Bronchial epithelial cell (primary cell): ENCODE data around the gene ACTR3C. TPM values are rescaled to one million over a fixed set of nuclear protein-coding genes. Genes with fewer than 3 reads are reported as not detected.
A peak's percentile ranks its signal among the peaks of the same experiment; 100 is the strongest.
"Not testable (repeated sequence)": the region's sequence is repeated elsewhere in the genome, so short reads cannot be mapped to it uniquely, and the experiment has no call there.

Source experiments
- DNase-seq: peaks from one replicate; pipeline ENCODE4 v3.0.0-alpha.2; 2010; ENCODE audit warnings: low read depth
- FAIRE-seq: peaks from 2 replicates; lab custom pipeline; 2011; peaks lifted over from hg19 to GRCh38; lab: Jason Lieb, UNC
- H3K27me3 ChIP-seq: 2 replicates; pipeline ENCODE4 v1.5.1; 2011; ENCODE audit warnings: low read length; ENCODE audit not compliant: control insufficient read depth, insufficient read depth
- H3K36me3 ChIP-seq: 2 replicates; pipeline ENCODE4 v1.5.1; 2011; ENCODE audit warnings: low read length; ENCODE audit not compliant: control insufficient read depth, insufficient read depth
- H3K4me3 ChIP-seq: 2 replicates; pipeline ENCODE4 v1.5.1; 2011; ENCODE audit warnings: mild to moderate bottlenecking, low read depth, low read length, control low read depth
- total RNA-seq: library from RNA; depleted of rRNA; stranded (reverse); fragments of >200 nt; gene quantifications from 2 replicates; pipeline ENCODE4 v1.2.1, GENCODE V29; 2014

Gene ACTR3C
- total RNA-seq, 1 donor from 2014 or later = 4.2 TPM

- DNase-seq, FAIRE-seq, H3K36me3 ChIP-seq, H3K27me3 ChIP-seq, H3K4me3 ChIP-seq: not testable (repeated sequence)
Observed at GRCh38 chr7:150220673-150221181, 102.6 kb downstream of the ACTR3C start.

GRCh38 chr7:150219941-150220658 lies 103.2 kb downstream of the ACTR3C start:
- H3K27me3 ChIP-seq, H3K4me3 ChIP-seq, FAIRE-seq: not testable (repeated sequence)

GRCh38 chr7:150206848-150207247 lies 116.5 kb downstream of the ACTR3C start:
- FAIRE-seq = peak; percentile 83
- DNase-seq, H3K4me3 ChIP-seq, H3K27me3 ChIP-seq, H3K36me3 ChIP-seq: not testable (repeated sequence)

More at GRCh38 chr7:150219941-150220658, 103.2 kb downstream of the ACTR3C start:
- not testable (repeated sequence) for DNase-seq, H3K36me3 ChIP-seq

GRCh38 chr7:150205866-150206265 lies 117.5 kb downstream of the ACTR3C start:
- not testable (repeated sequence) for H3K36me3 ChIP-seq, FAIRE-seq, H3K4me3 ChIP-seq, H3K27me3 ChIP-seq, DNase-seq

- H3K36me3 ChIP-seq, FAIRE-seq, H3K4me3 ChIP-seq, H3K27me3 ChIP-seq, DNase-seq: not testable (repeated sequence)
Observed at GRCh38 chr7:150204577-150204976, 118.8 kb downstream of the ACTR3C start.

- not testable (repeated sequence) for FAIRE-seq, DNase-seq, H3K36me3 ChIP-seq
Observed at GRCh38 chr7:150202894-150203293, 120.5 kb downstream of the ACTR3C start.

More at GRCh38 chr7:150202894-150203293, 120.5 kb downstream of the ACTR3C start:
- H3K4me3 ChIP-seq, H3K27me3 ChIP-seq: not testable (repeated sequence)

Other genes starting within 250 kb of the ACTR3C start
- gene LRRC61, start 190 bp downstream of the ACTR3C start, total RNA-seq = 7.6 and 8.2 TPM in 2 replicates
- gene RARRES2, start 18.1 kb upstream of the ACTR3C start, total RNA-seq = 1.1 TPM in 1 of 2 replicates, not detected in the other
- gene REPIN1, start 45.3 kb upstream of the ACTR3C start, total RNA-seq = 26.1 and 28.2 TPM in 2 replicates
- 3.2 and 3.5 TPM in 2 replicates for gene ZNF775, start 55.8 kb upstream of the ACTR3C start, total RNA-seq
- gene GIMAP8, start 127.1 kb upstream of the ACTR3C start, total RNA-seq = under 0.01 TPM in 2 replicates
- gene GIMAP7, start 191.3 kb upstream of the ACTR3C start, total RNA-seq = not detected in 2 replicates
- not detected in 2 replicates for gene GIMAP4, start 243.8 kb upstream of the ACTR3C start, total RNA-seq